GM12892 (cell line): ENCODE data around the gene TGFB2.

ENCODE experiments used
- DNase-seq: peaks from one replicate; pipeline ENCODE4 v3.0.0; 2011; ENCODE audit not compliant: insufficient read length
- FAIRE-seq: peaks from 2 replicates; lab custom pipeline; 2011; peaks lifted over from hg19 to GRCh38; lab: Jason Lieb, UNC
- POLR2A ChIP-seq: IDR thresholded peaks from 2 replicates; pipeline ENCODE4 v1.6.1; 2011; ENCODE audit warnings: low read depth, low read length, control low read depth
- POLR2AphosphoS5 ChIP-seq: IDR thresholded peaks from 2 replicates; pipeline ENCODE4 v1.6.1; 2011; ENCODE audit warnings: low read depth, low read length, control low read depth
- TAF1 ChIP-seq: IDR thresholded peaks from 2 replicates; pipeline ENCODE4 v1.6.1; 2011; ENCODE audit warnings: low read depth, mild to moderate bottlenecking, control low read depth, low read length, borderline replicate concordance

The TGFB2 gene

DNA sequence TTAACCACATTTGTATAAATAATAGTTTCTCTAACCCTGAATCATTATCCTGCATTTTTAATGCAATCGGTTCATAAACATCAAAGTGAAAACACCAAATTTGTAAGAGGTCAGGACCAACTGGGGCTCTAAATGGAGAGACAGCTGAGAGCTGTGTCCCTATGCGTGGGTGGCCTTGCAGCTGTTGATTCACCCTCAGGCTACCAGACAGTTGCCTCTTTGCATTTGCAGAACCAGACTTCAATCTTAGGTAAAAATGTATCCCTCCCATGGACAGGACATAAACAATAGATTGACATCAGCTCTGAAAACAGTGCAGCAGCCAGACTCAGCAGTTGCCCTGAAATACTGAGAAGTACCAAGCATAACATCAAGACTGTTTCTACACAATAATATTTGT lies 8.8 kb upstream of the TGFB2 start:
- TF ChIP-seq POLR2A, result no peak
- no peak for TF ChIP-seq TAF1
- no peak for TF ChIP-seq POLR2AphosphoS5
- peak; percentile 38 for FAIRE-seq
- no peak for DNase-seq

DNA sequence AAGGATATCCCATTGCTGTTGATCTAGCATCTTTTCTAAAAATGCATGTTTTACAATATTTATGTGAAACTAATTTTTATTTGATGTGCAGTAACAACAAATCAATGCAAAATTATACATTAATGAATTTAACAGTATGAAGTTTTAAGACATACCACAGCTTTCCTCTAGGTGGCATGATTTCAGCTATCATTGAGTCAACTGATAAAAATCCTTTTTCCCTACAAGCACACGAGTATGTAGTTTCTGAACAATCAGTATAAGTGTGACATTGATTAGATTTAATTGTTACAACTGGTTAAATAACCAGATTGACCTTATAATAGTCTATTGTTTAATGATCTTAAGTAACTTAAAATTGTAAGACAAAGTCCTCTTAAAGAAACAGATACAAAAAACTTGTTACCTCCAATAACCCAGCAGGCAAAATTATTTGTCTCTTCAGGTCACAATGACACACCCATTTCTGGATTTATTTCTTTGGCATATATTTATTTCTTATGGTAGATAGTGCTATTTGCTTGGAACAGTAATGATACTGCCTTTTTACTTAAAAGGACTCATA lies 5.8 kb upstream of the TGFB2 start:
- TF ChIP-seq POLR2A, result no peak
- no peak for TF ChIP-seq POLR2AphosphoS5
- TF ChIP-seq TAF1, result no peak
- no peak for DNase-seq
- FAIRE-seq, result peak; percentile 54

DNA sequence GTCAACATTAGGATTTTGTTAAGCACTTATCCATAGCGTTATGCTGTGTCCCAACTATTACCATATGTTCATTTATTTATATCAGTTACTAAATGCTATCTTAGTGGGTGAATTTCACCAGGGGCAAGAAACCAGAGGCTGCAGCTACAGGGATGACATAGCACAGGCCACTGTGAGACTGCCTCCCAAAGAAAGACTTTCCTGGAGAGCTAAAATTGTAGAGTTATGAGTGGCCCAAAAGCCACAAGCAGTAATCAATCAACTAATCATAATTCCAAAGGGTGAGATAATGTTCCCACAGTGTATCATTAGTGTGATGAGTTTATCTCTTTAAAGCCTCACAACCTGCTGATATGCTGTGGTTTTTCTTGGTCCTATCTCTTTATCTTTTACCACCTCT lies 3.8 kb upstream of the TGFB2 start:
- DNase-seq (no peak), FAIRE-seq (no peak)
- TF ChIP-seq POLR2A (no peak), TAF1 (no peak), POLR2AphosphoS5 (no peak)

DNA sequence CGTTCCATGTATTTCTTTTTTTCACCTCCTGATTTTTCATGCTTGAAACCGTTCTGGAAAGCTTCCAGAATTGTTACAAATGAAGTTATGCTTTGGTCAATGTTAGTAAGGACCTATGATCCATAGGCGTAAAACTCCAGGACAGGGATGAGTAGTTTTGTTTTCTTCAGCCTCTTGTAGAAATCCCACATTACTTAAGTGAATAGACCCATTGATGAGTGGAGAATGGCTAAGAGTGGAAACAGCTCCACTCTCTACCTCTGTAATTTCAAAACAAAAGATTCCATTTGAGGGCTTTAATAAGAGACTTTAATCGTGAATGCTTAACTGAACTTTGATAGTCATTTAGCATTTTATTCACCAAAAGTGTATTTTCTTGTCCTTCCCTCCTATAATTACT lies 3.0 kb upstream of the TGFB2 start:
- DNase-seq (no peak), FAIRE-seq (no peak)
- TF ChIP-seq POLR2AphosphoS5 (no peak), POLR2A (no peak), TAF1 (no peak)

DNA sequence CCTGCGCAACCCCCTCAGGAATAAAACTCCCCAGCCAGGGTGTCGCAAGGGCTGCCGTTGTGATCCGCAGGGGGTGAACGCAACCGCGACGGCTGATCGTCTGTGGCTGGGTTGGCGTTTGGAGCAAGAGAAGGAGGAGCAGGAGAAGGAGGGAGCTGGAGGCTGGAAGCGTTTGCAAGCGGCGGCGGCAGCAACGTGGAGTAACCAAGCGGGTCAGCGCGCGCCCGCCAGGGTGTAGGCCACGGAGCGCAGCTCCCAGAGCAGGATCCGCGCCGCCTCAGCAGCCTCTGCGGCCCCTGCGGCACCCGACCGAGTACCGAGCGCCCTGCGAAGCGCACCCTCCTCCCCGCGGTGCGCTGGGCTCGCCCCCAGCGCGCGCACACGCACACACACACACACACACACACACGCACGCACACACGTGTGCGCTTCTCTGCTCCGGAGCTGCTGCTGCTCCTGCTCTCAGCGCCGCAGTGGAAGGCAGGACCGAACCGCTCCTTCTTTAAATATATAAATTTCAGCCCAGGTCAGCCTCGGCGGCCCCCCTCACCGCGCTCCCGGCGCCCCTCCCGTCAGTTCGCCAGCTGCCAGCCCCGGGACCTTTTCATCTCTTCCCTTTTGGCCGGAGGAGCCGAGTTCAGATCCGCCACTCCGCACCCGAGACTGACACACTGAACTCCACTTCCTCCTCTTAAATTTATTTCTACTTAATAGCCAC lies 696 bp downstream of the TGFB2 start:
- FAIRE-seq, result peak; percentile 5
- DNase-seq, result no peak
- TF ChIP-seq POLR2A (no peak), POLR2AphosphoS5 (no peak), TAF1 (no peak)

DNA sequence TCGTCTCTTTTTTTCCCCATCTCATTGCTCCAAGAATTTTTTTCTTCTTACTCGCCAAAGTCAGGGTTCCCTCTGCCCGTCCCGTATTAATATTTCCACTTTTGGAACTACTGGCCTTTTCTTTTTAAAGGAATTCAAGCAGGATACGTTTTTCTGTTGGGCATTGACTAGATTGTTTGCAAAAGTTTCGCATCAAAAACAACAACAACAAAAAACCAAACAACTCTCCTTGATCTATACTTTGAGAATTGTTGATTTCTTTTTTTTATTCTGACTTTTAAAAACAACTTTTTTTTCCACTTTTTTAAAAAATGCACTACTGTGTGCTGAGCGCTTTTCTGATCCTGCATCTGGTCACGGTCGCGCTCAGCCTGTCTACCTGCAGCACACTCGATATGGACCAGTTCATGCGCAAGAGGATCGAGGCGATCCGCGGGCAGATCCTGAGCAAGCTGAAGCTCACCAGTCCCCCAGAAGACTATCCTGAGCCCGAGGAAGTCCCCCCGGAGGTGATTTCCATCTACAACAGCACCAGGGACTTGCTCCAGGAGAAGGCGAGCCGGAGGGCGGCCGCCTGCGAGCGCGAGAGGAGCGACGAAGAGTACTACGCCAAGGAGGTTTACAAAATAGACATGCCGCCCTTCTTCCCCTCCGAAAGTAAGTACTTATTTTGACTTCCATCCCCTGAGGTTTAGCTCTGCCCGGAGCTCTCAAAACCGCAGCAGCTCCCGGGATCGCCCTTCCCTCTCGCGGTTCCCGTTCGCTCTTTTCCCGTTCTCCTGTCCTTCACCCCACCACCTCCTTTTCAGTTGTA lies 1.5 kb downstream of the TGFB2 start:
- FAIRE-seq, result no peak
- TF ChIP-seq POLR2A, result no peak
- TF ChIP-seq POLR2AphosphoS5, result no peak
- DNase-seq, result no peak

DNA sequence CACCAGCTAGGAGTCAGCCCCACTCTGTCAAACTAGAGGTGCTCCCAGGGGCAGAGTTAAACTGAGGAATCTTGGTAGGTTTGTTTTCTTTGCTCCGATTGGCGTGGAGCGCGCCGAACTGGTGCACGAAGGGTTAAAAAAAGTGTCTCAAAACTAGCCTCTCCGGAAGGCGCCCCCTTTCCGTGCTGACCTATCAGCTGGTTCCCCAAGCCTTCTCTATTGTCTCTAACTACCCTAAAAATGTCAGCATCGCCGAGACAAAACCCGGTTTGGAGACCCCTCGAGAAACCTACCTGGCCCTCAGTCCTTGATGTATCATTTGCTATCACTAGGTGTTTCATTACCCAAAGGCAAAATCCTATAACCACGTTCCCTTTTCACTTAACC lies 2.2 kb downstream of the TGFB2 start:
- FAIRE-seq (no peak), DNase-seq (no peak)
- TF ChIP-seq POLR2A (no peak), TAF1 (no peak), POLR2AphosphoS5 (no peak)

DNA sequence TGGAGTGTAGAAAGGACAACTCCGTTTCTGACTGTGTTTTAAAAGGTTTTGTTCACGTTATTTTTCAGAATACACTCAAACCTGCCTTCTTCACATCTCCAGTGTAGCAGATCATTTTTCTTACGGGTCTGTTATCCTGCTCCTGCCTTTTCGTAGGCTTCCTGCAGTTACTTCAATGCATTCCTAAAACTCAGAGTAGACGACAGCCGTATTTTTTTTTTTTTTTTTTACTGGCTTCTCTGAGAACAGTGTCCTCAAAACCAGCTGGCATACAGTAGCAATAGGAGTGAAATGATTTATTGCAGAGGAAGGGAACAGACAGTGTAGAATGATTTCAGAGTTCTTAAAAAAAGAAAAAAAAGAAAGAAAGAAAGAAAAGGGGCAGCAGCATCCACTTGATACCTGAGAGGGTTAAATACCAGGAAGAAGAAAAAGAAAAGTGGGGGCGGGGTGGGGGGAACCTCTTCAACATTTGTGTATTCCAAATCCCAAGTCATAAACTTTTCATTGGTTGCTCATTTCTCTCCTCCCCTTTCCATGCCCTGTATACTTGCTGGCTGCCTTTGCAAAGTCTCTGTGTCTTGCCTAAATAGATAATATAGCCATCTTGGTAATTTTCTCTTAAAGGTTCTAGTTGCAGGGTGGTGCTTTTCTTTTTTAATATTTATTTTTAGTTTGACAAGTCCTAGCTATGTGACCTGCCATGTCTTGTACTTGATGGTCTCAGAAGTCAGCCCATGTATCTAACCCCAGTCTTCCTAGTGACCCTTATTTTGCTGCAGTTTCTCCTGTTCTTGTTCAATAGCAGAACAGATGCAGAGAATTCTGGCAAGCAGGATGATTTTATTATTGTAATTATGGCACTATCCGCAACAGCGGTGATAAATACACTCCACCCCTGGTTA lies 2.8 kb downstream of the TGFB2 start:
- TF ChIP-seq TAF1 (no peak), POLR2AphosphoS5 (no peak), POLR2A (no peak)
- FAIRE-seq (no peak), DNase-seq (no peak)

DNA sequence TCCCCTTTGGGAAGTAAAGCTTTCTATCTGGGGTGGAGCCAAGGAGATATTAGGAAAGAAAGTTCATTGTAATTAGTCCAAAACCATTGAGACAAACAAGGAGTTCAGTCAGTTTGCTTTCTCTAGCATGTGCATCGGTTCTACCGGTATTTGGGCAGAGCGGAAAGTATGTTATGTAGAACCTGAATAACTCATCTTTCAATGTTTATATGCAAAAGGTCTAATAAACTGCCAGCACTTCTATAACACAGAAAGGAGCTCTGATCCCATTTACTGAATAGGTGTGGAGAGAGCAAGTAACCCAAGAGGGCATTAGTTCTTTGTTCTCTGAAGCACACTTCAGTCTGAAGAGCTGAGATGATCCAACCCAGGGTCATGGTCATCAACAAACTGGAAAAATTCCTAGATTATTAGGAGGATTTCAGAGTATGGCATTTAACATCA lies 3.5 kb downstream of the TGFB2 start:
- TF ChIP-seq TAF1 (no peak), POLR2A (no peak), POLR2AphosphoS5 (no peak)
- DNase-seq, result no peak
- no peak for FAIRE-seq

DNA sequence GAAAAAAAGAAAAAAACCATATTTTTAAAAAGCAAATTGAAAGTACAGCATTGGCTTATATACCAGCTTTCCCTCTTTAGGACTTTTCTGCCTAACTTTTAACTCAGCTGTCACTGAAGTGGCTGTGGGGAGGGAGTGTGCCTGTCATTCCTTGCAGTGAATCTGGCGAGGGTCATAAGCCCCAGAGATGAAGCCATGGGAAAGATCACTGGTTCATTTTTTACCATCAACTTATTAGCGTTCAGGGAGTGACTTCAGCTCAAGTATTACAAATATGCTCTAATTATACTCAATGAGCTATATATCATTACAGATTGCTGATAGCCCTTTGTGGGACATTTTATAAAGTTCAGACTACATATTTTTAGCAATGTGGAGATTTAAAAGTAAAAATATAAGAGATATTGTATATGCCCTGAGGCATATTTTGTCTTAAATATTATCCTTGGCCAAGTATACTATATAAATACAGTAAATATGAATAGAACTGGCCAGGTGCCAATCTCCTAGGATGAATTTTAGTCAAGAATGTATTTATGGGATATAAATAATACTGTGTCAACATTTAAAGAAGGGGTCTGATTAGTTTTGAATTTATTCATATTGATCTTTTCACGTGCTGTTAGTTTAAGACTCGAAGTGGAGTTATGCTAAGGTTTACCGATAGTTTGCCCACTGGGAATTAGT lies 4.4 kb downstream of the TGFB2 start:
- TF ChIP-seq POLR2A (no peak), TAF1 (no peak), POLR2AphosphoS5 (no peak)
- DNase-seq, result no peak
- no peak for FAIRE-seq
